GM12801 (cell line): ENCODE results near the gene CAB39L.

ENCODE experiments used
- TF ChIP-seq, protein P1 (sequence below): IDR thresholded peaks from one replicate; pipeline ENCODE4 v1.5.1; 2011; ENCODE audit warnings: control low read depth; ENCODE audit not compliant: insufficient read length; ENCODE audit errors: extremely low read depth

Gene CAB39L

DNA sequence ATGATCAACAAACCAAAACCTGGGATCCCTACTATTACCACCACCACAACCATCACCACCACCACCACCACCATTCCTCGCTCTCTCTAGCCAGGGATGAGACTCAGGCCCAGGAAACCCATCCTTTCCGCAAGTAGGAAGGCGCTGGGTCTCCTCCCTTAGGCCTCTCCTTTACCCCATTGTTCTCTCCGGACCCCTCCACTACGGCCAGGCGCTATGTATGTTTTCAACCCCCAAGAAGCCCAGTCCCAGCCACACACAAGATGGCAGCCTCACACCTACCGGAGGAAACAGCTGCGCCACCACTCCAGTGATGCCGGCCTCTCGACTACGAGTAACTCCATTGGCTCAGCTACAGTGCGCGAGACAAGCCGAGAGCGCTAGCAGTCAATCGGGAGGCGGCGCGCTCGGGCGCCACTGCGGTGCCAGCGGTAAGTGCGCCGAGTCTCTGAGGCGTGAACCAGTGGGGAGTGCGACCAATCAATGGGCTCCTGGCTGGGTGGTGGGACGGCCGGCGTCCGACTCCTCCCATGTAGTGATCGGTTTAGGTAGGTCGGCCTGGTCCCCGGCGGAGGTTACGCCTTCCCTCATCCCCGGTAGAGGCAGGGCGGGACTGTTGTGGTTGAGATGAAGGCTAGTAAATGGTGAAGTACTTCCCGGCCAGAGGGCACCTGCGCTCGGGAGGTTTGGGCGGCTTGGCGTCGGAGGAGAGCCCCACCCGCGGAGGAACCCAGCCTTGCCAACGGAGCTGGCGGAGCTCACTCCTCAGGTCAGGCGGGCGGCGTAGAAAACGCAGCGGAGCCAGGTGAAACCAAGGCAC lies at the start of gene CAB39L, which contains the start of gene SETDB2:
TSS of gene CAB39L (minus strand) at position 361 of the 820 bp plus-strand sequence. CDS start 61,154 bp downstream, outside the sequence.
TSS of gene SETDB2 (plus strand) at position 571 of the 820 bp plus-strand sequence. CDS start 7,620 bp downstream, outside the sequence.
- TF ChIP-seq, protein P1, sequence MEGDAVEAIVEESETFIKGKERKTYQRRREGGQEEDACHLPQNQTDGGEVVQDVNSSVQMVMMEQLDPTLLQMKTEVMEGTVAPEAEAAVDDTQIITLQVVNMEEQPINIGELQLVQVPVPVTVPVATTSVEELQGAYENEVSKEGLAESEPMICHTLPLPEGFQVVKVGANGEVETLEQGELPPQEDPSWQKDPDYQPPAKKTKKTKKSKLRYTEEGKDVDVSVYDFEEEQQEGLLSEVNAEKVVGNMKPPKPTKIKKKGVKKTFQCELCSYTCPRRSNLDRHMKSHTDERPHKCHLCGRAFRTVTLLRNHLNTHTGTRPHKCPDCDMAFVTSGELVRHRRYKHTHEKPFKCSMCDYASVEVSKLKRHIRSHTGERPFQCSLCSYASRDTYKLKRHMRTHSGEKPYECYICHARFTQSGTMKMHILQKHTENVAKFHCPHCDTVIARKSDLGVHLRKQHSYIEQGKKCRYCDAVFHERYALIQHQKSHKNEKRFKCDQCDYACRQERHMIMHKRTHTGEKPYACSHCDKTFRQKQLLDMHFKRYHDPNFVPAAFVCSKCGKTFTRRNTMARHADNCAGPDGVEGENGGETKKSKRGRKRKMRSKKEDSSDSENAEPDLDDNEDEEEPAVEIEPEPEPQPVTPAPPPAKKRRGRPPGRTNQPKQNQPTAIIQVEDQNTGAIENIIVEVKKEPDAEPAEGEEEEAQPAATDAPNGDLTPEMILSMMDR = no peak

DNA sequence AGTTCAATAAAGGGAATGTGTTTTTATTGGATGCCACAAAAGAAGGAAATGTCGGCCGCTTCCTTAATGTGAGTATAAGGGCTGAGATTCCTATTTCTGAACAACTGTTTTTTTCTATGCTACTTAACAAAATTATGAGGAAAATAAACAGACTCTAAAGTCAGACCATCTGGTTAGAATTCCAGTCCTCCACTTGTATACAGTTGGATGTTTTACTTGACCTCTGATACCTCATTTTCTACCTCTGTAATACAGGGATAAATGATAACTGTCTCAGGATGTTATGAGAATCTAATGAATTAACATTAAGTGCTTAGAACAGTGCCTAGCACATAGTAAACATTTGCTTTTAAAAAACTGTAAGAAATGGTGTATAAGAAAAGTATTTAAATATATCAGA lies 44.7 kb upstream of the CAB39L start:
- TF ChIP-seq, protein P1 = no peak

DNA sequence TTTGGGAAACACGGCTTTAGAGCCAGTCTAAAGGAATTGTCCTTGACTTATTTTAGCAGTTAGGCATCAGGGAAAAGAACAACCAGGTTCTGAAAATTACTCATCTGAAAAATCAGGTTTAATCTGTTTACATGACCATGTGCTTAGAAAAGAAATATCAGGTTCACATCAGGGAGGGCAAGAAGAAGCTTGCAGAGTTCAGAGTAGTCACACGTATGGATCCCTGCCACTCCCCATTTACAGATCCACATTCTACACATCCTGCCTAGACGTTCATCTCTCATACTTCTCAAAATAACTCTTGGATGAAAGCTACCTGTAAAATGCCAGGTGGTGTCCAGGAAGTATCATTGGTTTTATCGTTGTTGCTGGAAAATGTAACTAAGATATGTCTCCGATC lies 37.9 kb upstream of the CAB39L start:
- TF ChIP-seq, protein P1 = no peak

DNA sequence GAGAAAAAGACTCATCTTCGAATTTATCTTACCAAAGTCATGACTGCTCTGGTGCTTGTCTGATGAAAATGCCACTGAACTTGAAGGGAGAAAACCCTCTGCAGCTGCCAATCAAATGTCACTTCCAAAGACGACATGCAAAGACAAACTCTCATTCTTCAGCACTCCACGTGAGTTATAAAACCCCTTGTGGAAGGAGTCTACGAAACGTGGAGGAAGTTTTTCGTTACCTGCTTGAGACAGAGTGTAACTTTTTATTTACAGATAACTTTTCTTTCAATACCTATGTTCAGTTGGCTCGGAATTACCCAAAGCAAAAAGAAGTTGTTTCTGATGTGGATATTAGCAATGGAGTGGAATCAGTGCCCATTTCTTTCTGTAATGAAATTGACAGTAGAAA lies 32.7 kb upstream of the CAB39L start:
- TF ChIP-seq, protein P1 = no peak

DNA sequence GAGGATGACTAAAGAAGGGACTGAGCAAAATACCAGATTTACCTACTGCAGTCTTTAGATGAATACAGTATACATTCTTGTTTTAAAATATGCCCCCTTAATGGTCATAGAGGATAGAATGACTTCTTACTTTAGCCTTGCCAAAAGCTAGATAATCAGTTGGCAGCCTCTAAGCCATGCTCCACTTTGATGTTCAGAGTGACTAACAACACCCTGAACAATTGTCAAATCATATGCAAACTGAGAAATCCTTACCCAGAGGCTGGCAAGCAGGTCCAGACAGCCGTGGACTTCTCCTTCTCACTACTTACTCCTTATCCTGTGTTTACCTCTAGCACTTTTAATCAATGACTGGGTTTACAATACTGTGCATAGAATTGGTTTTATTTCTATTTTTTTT lies 28.3 kb upstream of the CAB39L start:
- TF ChIP-seq, protein P1 = no peak

DNA sequence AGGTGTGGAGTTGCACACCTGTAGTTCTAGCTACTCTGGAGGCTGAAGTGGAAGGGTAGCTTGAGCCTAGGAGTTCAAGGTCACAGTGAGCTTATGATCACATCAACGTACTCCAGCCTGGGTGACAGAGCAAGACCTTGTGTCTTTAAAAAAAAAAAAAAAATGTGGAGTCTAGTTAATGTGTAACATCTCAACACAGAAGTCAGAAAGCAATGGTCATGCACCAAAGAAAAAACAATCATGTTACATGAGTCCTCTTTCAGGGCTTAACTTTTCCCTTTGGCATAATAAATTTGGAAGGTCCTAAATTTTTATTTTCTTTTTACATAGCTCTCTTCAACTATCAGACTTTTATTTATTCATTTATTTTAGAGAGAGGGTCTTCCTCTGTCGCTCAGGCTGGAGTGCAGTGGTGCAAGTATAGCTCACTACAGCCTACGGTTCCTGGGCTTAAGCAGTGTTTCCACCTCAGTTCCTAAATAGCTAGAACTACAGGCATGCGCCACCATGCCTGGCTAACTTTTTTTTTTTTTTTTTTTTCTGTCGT lies 22.5 kb upstream of the CAB39L start:
- TF ChIP-seq, protein P1 = no peak

DNA sequence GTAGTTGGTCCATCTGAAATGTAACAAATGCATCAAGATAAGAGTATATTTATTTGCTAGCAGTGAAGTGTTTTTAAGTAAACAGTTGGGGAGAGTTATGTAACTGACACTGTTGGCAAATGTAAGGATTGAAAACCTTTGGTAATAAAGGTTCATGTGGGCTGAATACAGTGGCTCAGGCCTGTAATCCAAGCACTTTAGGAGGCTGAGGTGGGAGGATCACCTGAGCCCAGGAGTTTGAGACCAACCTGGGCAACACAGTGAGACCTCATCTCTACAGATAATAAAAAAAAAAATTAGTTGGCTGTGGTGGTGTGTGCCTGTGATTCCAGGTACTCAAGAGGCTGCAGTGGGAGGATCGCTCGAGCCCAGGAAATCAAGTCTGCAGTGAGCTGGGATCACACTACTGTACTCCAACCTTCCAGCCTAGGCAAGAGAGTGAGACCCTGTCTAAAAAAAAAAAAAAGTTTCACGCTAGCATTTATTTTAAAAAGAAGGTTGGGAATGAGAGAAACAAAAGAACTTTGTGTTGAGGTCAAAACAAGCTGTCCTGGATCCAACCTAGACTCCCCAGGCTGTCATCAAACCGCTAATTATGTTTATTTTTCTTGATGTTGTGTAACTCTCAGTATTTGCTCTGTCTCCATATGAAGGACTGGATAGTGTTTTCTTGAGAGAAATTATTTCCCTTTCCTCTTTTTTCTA lies 20.9 kb upstream of the CAB39L start:
- TF ChIP-seq, protein P1 = no peak
